Peyer's patch (tissue), 4 donors: ENCODE data around the gene SLC30A9. TPM values are rescaled to one million over a fixed set of nuclear protein-coding genes. Genes with fewer than 3 reads are reported as not detected.

Experiments
- DNase-seq, 3 donors: peaks; one replicate each; pipeline ENCODE4 v3.0.0-alpha.2; 2017 to 2019
- H3K27ac ChIP-seq, 4 donors: fragments of 200-600 bp; sonication (generic); one replicate each; pipeline ENCODE4 v1.5.1; 2016 to 2019
- H3K27me3 ChIP-seq, 2 donors: fragments of 200-600 bp; sonication (generic); one replicate each; pipeline ENCODE4 v1.5.1; 2019
- H3K36me3 ChIP-seq, 3 donors: fragments of 200-600 bp; sonication (generic); one replicate each; pipeline ENCODE4 v1.5.1; 2016 to 2019
- H3K4me1 ChIP-seq, 4 donors: fragments of 200-600 bp; sonication (generic); one replicate each; pipeline ENCODE4 v1.5.1; 2016 to 2019
- H3K4me3 ChIP-seq, 4 donors: fragments of 200-600 bp; sonication (generic); 1 replicate in 3 of 4; 2 replicates in 1 of 4; pipeline ENCODE4 v1.5.1; 2016 to 2019; ENCODE audit warnings: mild to moderate bottlenecking in 1 of 4
- H3K9me3 ChIP-seq, 4 donors: fragments of 200-600 bp; sonication (generic); one replicate each; pipeline ENCODE4 v1.5.1; 2016 to 2019; ENCODE audit warnings: mild to moderate bottlenecking in 1 of 4
- CTCF ChIP-seq, 6 experiments: fragments of 450-650 bp in 4 of 6; fragments of 200-600 bp in 2 of 6; sonication (generic) in 1 of 6; IDR thresholded peaks; one replicate each; pipeline ENCODE4 v1.5.1; 2017 to 2019; ENCODE audit warnings: antibody characterized with exemption in 6 of 6, mild to moderate bottlenecking in 3 of 6, moderate library complexity in 1 of 6
- POLR2A ChIP-seq, 2 donors: fragments of 450-650 bp; IDR thresholded peaks; one replicate each; pipeline ENCODE4 v1.5.1; 2017; ENCODE audit warnings: antibody characterized with exemption in 2 of 2, mild to moderate bottlenecking in 2 of 2, moderate library complexity in 2 of 2
- total RNA-seq, 4 donors: library from RNA; depleted of rRNA; stranded (reverse); fragments of >200 nt; gene quantifications; one replicate each; pipeline ENCODE4 v1.1.0, GENCODE V29; 2016

SLC30A9 gene
- total RNA-seq, 4 donors from 2014 or later: 51.3 to 61.1 (median 56.6) TPM

GRCh38 chr4:42050516-42051249 lies 60.4 kb downstream of the SLC30A9 start:
- Histone ChIP-seq H3K36me3 (peaks cover 0 to 32% (median 0%) of the 10 kb centered on the region in 3 donors), H3K4me3 (no peak overlapping the region), H3K4me1 (no peaks in the 10 kb centered on the region), H3K27me3 (no peaks in the 10 kb centered on the region), H3K9me3 (no peaks in the 10 kb centered on the region), H3K27ac (no peak overlapping the region)
- TF ChIP-seq POLR2A (IDR thresholded peaks at IDR 0.05): no peak
- TF ChIP-seq CTCF (IDR thresholded peaks at IDR 0.05): no peak
- no peak for DNase-seq

- TF ChIP-seq CTCF (IDR thresholded peaks at IDR 0.05) (no peak), POLR2A (IDR thresholded peaks at IDR 0.05) (no peak)
Measured at GRCh38 chr4:42066402-42066801, 76.1 kb downstream of the SLC30A9 start.

GRCh38 chr4:42067264-42067663 lies 76.9 kb downstream of the SLC30A9 start:
- Histone ChIP-seq H3K36me3 (peaks cover 0 to 27% (median 0%) of the 10 kb centered on the region in 3 donors), H3K27me3 (no peaks in the 10 kb centered on the region), H3K27ac (no peak overlapping the region), H3K9me3 (no peaks in the 10 kb centered on the region), H3K4me3 (no peak overlapping the region), H3K4me1 (no peaks in the 10 kb centered on the region)
- DNase-seq: no peak
- no peak for TF ChIP-seq CTCF (IDR thresholded peaks at IDR 0.05)
- no peak for TF ChIP-seq POLR2A (IDR thresholded peaks at IDR 0.05)

More at GRCh38 chr4:42066402-42066801, 76.1 kb downstream of the SLC30A9 start:
- H3K9me3 ChIP-seq: no peaks in the 10 kb centered on the region
- H3K27me3 ChIP-seq: no peaks in the 10 kb centered on the region
- H3K36me3 ChIP-seq: peaks cover 0 to 27% (median 0%) of the 10 kb centered on the region in 3 donors
- no peaks in the 10 kb centered on the region for H3K4me1 ChIP-seq
- H3K27ac ChIP-seq: no peak overlapping the region
- H3K4me3 ChIP-seq: no peak overlapping the region
- no peak for DNase-seq

- Histone ChIP-seq H3K27me3 (no peaks in the 10 kb centered on the region), H3K9me3 (no peaks in the 10 kb centered on the region), H3K36me3 (peaks cover 0 to 19% (median 0%) of the 10 kb centered on the region in 3 donors), H3K4me1 (no peaks in the 10 kb centered on the region), H3K4me3 (no peak overlapping the region), H3K27ac (no peak overlapping the region)
- TF ChIP-seq CTCF (IDR thresholded peaks at IDR 0.05) (no peak), POLR2A (IDR thresholded peaks at IDR 0.05) (no peak)
- no peak for DNase-seq
Measured at GRCh38 chr4:42070463-42070862, 80.1 kb downstream of the SLC30A9 start.

- Histone ChIP-seq H3K4me3 (no peak overlapping the region), H3K4me1 (no peaks in the 10 kb centered on the region), H3K36me3 (peaks cover 0 to 22% (median 0%) of the 10 kb centered on the region in 3 donors), H3K9me3 (no peaks in the 10 kb centered on the region), H3K27ac (no peak overlapping the region), H3K27me3 (no peaks in the 10 kb centered on the region)
- no peak for DNase-seq
- TF ChIP-seq CTCF (IDR thresholded peaks at IDR 0.05): no peak
- TF ChIP-seq POLR2A (IDR thresholded peaks at IDR 0.05): no peak
Measured at GRCh38 chr4:42074294-42074693, 84.0 kb downstream of the SLC30A9 start.
